ENCODE measurements around the gene CCDC24.
A peak's percentile ranks its signal among the peaks of the same experiment; 100 is the strongest.

DNA sequence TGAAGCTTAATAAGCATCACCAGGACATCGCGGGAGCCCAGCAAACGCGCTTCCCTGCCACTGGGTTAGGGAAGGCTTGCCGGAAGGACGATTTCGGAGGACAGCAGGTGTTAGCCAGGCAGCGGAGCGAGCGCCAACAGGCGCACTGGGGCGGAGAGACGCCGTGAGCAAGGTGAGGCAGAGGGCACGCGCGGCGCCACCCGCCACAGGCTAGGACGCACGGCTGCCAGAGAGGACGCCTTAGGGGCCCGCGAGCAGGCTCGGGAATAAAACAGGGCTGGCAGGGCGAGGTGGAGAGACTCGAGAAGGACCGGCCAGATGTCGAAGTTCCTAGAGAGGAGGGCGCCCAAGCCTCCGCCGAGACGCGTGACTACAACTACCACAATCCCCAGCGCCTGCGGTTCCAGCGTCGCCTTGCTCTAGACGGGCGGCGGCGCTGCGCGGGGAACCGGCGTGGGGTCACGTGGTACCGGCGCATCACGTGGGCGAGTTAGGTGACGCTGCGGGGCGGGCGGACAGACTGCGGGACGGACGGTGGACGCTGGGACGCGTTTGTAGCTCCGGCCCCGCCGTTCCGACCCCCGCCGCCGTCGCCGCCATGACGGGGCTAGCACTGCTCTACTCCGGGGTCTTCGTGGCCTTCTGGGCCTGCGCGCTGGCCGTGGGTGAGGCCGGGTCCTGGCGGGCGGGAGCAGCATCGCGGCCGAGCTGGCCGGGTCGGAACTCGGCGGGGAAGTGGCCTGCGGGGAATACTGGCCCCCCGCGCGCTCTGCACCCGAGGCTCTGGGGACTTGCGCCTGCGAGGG lies 16.8 kb upstream of the CCDC24 start, which contains the start of gene ATP6V0B:
- TF ChIP-seq, protein P1, sequence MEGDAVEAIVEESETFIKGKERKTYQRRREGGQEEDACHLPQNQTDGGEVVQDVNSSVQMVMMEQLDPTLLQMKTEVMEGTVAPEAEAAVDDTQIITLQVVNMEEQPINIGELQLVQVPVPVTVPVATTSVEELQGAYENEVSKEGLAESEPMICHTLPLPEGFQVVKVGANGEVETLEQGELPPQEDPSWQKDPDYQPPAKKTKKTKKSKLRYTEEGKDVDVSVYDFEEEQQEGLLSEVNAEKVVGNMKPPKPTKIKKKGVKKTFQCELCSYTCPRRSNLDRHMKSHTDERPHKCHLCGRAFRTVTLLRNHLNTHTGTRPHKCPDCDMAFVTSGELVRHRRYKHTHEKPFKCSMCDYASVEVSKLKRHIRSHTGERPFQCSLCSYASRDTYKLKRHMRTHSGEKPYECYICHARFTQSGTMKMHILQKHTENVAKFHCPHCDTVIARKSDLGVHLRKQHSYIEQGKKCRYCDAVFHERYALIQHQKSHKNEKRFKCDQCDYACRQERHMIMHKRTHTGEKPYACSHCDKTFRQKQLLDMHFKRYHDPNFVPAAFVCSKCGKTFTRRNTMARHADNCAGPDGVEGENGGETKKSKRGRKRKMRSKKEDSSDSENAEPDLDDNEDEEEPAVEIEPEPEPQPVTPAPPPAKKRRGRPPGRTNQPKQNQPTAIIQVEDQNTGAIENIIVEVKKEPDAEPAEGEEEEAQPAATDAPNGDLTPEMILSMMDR (conservative IDR thresholded peaks at IDR 0.05), result no peak; the same call in 1 of the 2 replicates
- peak; percentile 69; the same call in 1 of the 2 replicates for TF ChIP-seq ZFX (IDR thresholded peaks at IDR 0.05)
